ENCODE measurements around the gene RAN.
"Not testable (repeated sequence)": the region's sequence is repeated elsewhere in the genome, so short reads cannot be mapped to it uniquely, and the experiment has no call there.

RAN gene

DNA sequence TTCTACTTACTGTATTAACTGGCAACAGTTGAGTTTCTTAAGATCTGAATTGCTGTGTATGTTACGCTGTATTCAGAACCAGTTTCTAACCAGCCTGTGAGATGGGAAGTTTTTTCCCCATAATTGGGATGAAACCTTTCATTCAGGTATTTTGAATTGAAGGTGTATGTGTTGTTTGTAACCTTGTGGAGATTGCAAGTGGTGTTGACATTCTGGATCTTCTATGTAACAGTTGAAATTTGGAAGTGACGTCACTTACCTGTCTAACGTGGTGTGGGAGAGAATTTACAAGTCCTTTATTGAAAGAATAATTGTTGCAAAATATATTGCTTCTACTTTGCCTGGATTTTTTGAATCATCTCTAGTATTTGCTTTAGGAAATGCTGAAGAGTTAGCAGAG is 5.5 kb downstream of the RAN start:
- H3K4me3 ChIP-seq (ENCODE audit: low read depth, low read length) = no peak overlapping the region

DNA sequence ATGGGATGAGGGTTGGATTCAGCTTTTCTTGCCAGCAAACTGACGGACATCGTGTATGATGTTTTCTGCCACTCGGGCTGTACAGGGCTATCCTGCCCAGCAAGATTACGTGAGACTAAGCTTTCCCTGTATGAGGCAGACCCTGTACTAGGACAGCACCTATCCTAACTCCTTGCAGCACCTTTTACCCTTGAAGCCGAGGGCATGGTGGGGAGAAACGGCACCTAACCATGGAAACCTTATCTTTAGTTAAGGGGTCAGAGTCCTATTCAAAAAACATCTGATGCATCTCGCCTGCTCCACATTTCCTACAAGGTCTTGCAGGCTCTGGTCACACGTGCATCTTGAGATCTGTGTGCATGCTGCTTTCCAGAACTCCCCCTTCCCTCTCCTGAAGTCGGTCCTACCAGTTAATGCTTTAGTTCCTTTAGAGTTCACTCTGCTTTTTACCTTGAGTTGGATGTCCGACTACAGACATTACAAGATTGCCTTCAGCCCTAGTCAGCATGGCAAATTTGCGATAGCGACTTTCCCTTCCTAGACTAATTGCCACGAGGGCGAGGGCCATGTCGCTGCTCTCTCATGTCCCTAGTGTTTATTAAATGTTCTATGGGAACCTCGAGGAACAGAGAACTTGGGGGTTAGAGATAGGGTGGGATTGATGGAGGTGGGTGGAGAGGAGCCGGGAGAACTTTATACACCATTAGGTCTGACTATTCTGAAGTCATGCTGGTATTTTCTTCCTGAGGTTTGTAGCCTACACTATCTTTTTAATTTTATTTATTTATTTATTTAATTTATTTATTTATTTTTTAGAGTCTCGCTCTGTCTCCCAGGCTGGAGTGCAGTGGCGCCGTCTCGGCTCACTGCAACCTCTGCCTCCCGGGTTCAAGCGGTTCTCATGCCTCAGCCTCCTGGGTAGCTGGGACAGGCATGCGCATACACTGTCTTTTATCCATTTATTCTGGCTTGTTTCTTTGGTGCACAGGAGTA is 6.6 kb downstream of the RAN start:
- H3K4me3 ChIP-seq (ENCODE audit: low read depth, low read length) = no peak overlapping the region

DNA sequence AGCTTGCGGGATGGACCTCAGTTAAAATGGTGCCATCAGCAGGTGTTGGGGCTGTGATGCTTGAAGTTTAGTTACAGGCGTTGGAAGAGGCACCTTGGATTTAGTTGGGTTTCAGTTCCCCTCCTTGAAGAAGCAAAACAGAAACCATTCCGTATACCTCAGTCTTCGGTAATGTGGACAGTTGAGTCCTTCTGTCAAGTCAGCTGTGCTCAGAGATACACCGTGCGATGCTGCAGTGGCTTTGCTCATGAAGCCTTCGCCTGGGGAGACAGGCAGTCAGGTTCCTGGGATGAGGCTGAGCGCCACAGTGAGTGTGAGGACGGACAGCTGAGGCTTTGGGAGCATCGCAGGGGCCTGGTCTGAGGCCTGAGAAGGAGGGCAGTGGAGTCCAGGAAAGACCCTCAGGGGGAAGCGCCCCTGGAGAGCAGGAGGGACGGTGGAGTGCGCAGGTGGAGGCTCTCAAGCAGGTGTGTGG is 7.4 kb downstream of the RAN start:
- no peak overlapping the region for H3K4me3 ChIP-seq (ENCODE audit: low read depth, low read length)

DNA sequence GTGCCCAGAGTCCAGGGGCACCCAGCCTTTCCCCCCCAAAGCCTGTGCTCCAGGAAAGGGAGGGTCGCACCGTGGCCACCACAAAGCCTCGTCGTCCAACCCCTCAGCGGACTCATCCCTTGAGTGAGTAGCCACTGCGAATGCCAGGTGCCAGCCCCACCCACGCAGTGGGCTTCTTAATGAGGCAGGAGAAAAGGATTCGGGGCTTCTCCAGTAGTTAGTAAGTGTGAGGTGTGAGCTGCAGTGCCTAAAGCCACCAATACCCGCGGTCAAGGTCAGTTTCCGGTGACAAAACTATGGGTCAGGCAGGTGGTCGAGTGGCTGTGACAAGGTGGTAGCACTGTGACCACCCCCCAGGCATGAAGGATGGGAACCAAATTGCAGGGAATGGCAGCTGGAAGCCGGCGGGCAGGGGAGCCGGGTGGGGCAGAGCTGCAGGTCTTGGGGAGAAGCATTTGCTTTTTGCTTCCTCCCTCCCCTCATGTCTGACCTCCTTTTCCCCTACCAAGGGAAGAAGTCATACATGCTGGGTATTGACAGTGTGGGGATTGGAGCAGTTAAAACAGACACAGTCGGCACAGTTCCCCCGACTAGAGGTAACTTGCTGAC is 8.0 kb downstream of the RAN start:
- no peak overlapping the region for H3K4me3 ChIP-seq (ENCODE audit: low read depth, low read length)

DNA sequence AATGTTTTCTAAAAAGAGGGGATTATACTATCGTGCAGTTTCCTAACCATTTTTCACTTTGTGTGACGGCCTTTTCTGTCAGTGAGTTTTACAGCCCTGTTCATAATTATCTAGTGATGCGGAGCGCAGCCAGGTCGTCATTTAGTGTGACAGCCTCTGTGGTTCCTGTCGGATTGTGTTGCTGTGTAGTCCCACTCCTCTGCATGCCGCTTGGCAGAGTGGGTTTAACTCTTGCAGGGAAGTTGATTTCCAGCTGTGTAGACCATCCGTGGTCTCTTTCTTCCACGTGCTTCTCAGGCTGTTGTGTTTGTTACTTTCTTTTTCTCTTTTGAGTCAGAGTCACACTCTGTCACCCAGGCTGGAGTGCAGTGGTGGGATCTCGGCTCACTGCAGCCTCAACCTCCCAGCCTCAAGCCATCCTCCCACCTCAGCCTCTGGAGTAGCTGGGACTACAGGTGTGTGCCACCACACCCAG is 8.6 kb downstream of the RAN start:
- H3K4me3 ChIP-seq (ENCODE audit: low read depth, low read length) = no peak overlapping the region

DNA sequence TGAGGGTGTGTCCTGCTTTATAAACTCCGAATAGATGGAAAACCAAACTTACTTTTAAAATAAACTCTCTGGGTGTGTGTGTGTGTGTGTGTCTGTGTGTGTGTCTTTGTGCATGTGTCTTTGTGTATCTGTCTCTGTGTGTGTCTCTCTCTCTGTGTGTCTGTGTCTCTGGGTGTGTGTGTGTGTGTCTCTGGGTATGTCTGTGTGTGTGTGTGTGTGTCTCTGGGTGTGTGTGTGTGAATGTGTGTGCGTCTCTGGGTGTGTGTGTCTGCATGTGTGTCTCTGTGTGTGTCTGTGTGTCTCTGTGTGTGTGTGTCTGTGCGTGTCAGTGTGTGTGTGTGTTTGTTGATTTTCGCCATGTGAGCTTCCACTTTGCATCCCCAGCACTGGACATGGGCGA is 9.2 kb downstream of the RAN start:
- H3K4me3 ChIP-seq (ENCODE audit: low read depth, low read length) = no peak overlapping the region

DNA sequence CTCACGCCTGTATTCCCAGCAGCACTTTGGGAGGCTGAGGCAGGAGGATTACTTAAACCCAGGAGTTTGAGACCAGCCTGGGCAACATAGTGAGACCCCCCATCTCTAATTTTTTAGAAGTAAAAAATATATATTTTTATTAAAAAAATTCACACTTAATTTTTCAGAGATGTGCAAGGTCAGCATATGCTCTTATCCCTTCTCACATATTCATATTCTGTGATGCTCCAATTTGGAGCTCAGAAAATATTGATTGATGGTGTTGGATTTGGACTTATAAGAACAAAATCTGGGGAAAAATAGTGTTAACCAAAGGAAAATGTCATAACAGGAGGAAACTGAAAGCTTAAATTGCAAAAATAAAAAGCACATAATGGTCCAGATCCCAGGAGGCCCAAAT is 9.7 kb downstream of the RAN start:
- H3K4me3 ChIP-seq (ENCODE audit: low read depth, low read length) = no peak overlapping the region

DNA sequence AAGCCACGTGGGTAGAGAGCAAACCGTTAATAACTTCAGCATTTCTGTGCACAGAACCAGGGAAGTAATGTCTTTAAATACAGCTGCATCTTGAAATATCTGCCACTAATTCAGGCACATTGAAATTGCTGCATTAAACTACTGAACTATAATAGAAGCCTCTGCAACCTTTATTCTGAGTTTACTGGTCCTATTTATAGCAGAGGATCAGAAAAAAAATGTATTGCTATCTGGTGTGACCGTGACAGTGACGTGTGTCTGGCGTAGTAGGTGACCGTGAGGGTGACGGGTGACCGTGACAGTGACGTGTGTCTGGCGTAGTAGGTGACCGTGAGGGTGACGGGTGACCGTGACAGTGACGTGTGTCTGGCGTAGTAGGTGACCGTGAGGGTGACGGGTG is 15.3 kb downstream of the RAN start:
- not testable (repeated sequence) for H3K4me3 ChIP-seq (ENCODE audit: low read depth, low read length)

DNA sequence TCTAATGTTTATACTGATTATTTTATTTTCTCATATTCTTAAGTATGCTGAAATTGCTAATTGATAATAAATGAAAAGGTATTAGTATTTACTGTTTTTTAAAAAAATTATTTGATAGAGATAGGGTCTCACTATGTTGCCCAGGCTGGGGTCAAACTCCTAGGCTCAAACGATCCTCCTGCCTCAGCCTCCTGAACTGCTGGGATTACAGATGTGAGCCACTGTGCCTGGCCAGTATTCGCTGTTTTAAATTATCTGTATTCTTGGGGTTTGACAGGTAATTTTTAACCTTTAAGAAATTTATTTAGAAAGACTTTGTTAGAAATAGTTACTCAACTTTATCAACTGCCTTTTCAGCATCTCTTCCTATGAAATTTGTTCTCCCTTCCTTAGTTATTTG is 32.2 kb downstream of the RAN start:
- no peak overlapping the region for H3K4me3 ChIP-seq (ENCODE audit: low read depth, low read length)

DNA sequence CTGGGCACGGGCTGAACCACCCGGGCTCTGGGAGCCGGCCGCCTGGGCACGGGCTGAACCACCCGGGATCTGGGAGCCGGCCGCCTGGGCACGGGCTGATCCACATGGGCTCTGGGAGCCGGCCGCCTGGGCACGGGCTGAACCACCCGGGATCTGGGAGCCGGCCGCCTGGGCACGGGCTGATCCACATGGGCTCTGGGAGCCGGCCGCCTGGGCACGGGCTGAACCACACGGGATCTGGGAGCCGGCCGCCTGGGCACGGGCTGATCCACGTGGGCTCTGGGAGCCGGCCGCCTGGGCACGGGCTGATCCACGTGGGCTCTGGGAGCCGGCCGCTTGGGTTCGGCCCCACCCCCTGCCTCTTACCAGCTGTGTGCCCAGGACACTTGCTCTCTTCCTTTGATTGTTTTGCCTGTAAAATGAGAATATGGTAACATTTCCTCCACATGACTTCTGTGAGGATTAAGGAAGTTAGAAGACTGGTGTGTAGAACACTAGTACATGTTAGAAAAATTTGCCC is 33.1 kb downstream of the RAN start:
- not testable (repeated sequence) for H3K4me3 ChIP-seq (ENCODE audit: low read depth, low read length)

DNA sequence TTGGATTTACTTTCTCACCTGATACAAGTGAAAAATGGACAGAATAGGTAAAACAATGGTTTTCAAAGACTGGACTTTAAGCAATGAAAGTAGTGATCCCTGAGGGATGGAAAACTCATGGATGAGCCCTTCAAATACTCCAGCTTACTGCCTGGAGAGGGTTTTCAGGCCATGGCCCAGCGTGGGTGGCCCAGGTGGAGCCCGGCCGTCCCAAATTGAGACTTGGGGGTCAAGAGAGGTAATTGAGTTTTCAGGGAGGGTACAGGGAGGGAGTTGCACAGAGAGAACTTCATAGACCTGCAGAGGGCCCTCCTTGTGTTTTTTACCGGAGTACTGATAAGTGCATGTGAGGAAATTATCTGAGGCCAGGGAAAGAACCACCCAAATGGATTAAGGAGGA is 37.2 kb downstream of the RAN start:
- H3K4me3 ChIP-seq (ENCODE audit: low read depth, low read length) = no peak overlapping the region

DNA sequence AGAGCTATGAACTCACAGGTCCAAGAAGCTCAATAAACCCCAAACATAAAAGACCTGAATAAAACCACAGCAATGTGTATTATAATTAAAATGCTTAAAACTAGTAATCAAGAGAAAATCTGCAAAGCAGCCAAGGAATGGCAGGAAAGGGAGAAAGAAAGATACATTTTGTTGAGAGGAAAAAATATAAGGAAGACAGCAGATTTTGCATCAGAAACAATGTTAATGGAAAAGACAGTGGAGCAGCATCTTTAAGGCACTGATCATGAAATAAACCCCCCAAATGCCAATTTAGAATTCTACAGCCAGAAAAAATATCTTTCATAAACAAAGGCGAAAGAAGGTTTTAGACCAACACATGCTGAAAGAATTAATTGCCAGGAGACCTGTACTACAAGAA is 39.3 kb downstream of the RAN start:
- H3K4me3 ChIP-seq (ENCODE audit: low read depth, low read length) = no peak overlapping the region

DNA sequence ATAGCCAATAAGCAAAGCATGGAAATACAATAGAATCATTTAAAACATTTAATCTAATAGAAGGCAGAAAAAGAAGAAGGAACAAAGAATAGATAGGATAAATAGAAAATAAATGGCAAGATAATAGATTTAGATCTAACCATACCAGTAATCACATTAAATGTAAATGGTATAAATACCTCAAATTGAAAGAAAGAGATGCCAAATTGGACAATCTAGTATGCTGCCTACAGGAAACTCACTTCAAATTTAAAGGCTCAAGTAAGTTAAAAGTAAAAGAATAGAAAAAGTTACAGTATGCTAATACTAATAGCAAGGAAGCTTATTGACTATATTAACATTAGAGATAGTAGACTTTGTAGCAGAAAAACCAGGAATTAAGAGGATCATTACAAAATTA is 40.1 kb downstream of the RAN start:
- H3K4me3 ChIP-seq (ENCODE audit: low read depth, low read length) = no peak overlapping the region

DNA sequence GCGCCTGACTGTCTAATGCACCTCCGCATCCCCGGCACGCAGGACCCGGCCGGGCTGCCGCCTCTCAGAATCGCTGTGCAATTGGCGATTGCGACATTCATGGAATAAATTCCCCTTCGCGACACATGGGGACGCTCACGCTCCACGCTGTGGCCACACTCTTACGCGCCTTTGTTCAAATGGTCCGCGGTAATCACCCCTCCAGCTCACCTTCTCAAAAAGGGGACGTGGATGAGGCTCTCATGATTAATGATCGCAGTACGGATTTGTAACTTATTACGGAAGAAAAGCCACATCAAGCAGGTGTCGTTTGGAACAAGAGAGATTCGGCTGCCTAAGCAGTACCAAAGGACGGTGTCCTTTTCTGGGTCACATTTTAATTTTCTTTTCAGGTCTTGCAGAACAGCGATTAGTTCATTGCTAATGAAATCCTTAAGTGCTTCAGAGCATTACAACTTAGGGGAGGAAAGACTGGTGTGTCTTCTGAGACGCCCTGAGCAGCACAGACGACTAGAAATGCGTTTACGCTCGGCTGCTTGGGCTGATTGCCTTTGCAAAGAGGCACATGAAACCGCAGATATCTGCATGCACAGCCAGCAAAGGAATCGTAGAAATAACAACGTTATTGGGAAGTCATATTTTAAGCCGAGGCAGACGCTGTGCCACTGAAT is 44.5 kb downstream of the RAN start:
- H3K4me3 ChIP-seq (ENCODE audit: low read depth, low read length) = no peak overlapping the region

DNA sequence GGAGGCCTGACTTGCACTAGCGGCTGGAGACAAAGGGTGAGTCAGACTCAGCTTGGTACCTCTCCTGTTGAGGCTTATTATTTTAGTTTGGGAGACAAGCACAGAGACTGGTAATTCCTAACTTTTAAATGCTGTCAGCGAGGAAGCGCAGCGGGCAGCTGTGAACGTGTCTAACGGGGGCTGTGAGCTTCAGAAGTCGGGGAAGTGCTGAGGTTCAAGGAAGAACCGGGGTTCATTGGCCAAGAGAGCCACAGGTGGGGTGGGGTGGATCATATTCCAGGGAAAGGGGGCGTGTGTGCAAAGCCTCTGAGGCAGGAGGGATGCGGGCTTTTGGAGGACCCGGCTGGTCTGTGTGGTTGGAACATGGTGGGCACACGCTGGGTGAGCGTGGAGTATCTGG is 45.7 kb downstream of the RAN start:
- no peak overlapping the region for H3K4me3 ChIP-seq (ENCODE audit: low read depth, low read length)

DNA sequence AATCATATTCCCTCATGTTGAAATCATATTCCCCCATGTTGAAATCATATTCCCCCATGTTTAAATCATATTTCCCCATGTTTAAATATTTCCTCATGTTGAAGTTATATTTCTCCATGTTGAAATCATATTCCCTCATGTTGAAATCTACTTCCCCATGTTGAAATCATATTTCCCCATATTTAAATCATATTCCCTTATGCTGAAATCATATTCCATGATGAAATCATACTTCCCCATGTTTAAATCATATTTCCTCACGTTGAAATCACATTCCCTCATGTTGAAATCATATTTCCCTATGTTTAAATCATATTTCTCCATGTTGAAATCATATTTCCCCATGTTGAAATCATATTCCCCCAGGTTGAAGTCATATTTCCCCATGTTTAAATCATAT is 47.2 kb downstream of the RAN start:
- H3K4me3 ChIP-seq (ENCODE audit: low read depth, low read length) = no peak overlapping the region

DNA sequence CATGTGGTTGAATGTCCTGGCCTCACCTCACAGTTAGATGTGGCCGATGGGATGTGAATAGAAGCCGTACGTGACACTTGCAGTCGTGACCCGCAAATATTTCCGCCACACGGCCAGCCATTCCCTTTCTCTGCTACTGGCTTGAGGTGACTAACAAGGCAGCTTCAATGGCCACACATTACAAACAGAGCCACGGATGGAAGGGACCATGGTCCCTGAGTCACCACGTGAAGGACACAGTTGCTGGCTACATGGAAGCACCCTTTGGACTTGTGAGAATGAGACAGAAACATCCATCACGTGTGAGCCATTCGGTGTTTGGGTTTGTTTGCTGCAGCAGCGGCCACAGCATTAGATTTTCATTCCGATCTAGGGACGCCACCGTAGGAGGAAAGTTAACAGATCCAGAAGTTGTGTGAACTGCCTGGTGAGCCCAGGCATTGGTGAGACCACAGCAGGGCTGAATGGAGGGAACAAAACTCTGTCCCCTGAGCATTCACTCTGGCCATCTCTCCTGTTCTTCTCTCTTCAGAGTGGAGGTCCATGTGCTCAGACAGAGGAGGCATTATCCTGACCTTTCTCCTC is 48.3 kb downstream of the RAN start:
- no peak overlapping the region for H3K4me3 ChIP-seq (ENCODE audit: low read depth, low read length)

DNA sequence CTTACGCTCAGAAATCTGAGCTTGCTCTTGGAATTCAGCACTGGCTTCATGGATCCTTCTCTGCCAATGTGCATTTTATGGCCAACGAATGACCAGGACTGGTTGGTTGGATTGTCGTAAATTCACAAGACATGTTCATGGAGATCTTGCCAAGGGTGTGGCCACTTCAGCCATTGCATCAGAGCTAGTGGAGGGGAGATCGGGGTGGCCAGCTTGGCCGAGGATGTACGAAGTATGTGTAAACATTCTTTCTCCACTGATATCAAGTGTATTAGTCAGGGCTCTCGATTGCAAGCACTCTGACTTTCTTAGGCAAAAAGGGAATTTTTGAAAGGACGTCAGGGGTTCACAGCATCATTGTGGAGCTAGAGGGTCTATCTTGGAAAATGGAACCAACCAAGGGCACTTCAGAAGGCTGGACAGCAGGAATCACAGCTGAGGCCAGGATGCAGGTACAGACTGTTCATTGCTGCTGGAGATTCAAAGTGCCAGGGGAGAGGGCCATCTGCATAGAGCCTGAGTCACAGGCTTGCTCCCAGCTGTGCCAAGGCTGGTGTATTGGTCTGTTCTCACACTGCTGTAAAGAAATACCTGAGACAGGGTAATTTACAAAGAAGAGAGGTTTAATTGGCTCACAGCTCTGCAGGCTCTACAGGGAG is 49.0 kb downstream of the RAN start:
- no peak overlapping the region for H3K4me3 ChIP-seq (ENCODE audit: low read depth, low read length)

DNA sequence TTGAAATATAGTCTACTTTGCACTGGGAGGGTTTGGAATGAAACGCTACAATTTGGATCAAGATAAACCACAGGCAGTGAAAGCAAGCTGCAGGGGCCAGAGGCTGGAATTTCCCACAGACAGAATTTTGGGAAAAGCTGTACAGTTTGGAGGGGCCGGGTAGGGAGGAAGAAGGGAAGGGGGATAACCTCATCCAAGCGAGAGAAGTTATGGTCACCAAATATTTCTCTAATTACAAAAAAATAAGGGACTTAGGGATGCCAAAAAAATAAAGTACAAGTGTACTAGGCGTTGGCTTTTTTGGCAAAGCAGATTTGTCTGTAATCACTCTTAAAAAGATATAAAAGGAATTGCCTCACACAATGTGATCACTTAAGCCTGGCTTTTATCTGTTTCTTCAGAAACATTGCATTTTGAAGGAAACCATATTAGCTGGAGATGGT is 50.7 kb downstream of the RAN start:
- no peak overlapping the region for H3K4me3 ChIP-seq (ENCODE audit: low read depth, low read length)

DNA sequence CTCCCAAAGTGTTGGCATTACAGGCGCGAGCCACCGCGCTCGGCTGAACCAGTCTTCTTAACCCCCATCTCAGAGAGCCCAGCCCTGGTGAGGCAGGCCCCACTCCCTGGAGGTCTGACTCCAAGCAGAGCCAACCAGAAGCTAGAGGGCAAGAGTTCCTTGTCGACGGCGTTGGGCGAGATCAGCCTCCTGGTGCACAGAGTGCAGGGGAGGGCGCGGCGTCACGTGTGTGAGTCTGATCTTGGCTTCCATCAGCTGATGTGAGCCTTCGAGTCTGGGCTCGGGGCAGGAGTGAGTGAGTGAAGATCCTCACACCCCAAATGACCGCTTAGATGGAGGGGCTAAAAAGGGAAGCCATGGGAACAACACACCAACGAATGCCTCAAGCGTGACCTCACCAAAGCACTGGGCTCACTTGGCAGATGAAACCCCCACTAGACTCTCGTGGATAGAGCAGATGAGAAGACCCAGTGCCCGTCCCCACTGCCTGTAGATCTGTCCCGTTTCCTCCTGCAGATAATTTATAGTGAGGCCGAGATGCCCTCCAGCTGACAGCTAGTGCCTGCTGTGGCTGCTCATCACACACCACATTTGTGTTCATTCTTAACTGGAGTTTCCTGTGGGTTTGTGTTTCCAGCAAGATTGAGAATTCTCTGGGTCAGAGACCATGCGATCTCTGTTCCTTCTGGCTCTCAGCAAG is 53.2 kb downstream of the RAN start:
- no peak overlapping the region for H3K4me3 ChIP-seq (ENCODE audit: low read depth, low read length)

All from iPS-11a (cell line).